NOMO-1 (cell line): ENCODE data around the gene INPP5A.

Experiments used
- DNase-seq, 2 experiments: peaks; one replicate each; lab custom pipeline; 2025; ENCODE audit not compliant: unreplicated experiment in 2 of 2; lab: John Stamatoyannopoulos, UW

INPP5A gene

DNA sequence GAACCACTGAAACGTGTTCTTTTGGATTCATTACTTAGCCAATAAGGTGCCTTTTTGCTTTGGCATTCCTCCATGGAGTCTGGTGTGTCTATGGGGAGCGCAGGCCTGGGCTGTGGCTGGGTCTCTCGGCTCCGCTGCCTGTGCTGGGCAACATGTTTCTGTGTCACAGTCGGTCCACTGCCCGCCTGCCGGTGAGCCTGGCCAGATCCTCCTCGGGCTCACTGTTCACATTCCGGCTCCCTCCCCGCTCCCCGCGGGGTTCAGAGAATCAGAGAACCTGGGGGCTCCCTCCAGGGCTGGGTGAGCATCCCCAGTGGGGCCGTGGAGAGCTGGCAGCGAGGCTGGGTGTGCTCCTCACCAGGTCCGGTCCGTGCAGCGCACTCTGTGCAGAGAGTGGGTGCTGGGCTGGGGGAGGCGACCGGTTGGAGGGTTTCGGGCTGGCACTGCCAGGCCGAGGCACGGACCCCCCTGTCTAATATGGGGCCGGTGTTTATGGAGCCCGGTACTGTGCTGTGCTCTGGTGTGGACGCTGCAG, 70.4 kb downstream of the INPP5A start:
- no peak for DNase-seq

DNA sequence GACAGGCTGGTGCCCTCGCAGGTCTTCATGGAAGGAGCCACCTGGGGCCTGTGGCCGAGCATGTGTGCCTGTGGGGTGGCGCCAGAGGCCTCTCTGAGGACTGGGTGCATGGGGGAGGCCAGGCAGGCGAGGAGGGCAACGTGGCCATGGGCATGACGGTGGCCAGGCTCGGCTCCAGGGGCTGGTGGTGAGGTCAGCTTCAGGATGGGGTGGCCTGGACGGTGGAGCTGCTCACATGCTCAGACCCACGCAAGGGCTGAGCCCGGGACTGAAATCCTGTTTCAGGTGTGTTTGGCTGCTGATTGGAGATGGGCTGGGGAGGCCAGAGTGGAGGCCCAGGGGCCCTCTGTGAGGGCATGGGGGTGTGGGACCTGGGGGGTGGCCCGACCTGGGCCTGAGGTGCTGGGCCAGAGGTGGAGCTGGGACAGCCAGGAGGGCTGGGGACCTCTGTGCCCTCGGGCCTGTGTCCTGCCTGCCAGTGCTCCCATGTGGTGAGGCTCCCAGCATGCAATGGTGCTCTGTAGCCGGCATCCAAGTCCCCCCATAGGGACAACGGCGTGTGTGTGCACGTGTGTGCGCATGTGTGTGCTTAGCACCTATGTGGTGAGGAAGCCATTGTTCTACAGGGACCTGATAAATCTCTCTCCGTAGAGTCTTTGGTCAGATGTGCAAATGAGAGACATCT, 71.1 kb downstream of the INPP5A start:
- no peak for DNase-seq

DNA sequence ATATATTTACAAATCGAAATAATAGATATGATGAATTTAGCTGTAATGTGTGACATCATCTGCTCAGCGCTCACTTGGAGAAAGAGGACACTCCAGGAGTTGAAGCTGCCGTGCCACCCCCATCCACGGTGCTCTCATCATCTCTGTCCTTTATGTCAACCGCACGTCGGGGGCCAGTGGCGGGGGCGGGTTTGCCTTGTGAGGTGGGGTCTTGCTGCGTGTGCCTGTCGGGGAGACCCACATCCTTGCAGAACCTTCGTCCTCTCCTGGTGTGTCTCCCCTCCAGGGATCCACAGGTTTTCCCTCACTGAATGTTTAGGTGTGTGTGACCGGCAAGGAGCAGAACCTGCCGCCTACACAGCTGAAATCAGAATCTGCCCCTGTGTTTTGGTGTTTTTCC, 71.6 kb downstream of the INPP5A start:
- no peak for DNase-seq

DNA sequence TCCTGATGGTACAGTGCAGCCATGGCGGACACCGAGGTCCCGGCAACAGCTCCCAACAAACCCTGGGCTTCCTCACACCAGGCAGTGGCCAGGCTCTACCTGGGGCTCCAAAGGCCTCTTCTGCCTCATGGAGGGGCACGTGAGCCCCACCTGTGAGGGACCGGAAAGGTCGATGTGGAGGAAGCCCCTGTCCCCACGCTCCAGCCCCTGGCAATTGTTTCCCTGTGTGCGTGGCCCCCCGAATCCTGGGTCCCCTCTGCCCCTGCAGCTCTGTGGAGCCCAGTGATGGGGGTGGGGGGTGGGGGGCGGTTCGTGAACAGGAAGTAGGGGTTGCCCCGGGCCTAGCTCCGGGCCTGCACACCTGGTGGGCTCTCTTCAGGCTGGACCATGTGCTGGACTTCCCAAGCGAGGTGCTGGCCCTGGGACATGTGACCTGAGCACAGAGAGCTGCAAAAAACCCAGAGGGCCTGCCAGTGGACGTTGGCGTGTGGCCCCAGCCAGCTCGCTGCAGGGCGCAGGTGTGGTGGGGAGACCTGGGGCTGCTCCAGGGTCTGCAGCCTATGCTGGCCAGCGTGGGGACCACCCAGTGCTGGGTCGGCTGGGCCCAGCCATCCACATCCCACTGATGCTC, 72.6 kb downstream of the INPP5A start:
- no peak for DNase-seq

DNA sequence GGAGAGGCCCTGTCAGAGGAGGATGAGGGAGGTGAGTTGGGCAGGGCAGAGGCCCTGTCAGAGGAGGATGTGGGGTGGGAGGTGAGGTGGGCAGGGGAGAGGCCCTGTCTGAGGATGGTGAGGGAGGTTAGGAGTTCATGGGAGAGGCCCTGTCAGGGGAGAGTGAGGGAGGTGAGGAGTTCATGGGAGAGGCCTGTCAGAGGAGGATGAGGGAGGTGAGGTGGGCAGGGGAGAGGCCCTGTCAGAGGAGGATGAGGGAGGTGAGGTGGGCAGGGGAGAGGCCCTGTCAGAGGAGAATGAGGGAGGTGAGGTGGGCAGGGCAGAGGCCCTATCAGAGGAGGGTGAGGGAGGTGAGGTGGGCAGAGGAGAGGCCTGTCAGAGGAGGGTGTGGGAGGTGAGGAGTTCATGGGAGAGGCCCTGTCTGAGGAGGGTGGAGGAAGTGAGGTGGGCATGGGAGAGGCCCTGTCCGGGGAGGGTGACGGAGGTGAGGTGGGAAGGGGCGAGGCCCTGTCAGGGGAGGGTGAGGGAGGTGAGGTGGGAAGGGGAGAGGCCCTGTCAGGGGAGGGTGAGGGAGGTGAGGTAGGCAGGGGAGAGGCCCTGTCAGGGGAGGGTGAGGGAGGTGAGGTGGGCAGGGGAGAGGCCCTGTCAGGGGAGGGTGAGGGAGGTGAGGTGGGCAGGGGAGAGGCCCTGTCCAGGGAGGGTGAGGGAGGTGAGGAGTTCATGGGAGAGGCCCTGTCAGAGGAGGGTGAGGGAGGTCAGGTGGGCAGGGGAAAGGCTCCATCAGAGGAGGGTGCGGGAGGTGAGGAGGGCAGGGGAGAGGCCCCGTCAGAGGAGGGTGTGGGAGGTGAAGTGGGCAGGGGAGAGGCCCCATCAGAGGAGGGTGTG, 73.7 kb downstream of the INPP5A start:
- DNase-seq, result no peak

DNA sequence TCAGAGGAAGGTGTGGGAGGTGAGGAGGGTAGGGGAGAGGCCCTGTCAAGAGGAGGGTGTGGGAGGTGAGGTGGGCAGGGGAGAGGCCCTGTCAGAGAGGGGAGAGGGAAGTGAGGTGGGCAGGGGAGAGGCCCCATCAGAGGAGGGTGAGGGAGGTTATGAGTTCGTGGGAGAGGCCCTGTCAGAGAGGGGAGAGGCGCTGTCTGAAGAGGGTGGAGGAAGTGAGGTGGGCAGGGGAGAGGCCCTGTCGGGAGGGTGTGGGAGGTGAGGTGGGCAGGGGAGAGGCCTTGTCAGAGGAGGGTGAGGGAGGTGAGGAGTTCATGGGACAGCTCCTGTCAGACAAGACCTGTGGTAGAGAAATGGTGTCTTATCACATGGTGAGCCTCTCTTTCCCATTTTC, 74.4 kb downstream of the INPP5A start:
- no peak for DNase-seq

DNA sequence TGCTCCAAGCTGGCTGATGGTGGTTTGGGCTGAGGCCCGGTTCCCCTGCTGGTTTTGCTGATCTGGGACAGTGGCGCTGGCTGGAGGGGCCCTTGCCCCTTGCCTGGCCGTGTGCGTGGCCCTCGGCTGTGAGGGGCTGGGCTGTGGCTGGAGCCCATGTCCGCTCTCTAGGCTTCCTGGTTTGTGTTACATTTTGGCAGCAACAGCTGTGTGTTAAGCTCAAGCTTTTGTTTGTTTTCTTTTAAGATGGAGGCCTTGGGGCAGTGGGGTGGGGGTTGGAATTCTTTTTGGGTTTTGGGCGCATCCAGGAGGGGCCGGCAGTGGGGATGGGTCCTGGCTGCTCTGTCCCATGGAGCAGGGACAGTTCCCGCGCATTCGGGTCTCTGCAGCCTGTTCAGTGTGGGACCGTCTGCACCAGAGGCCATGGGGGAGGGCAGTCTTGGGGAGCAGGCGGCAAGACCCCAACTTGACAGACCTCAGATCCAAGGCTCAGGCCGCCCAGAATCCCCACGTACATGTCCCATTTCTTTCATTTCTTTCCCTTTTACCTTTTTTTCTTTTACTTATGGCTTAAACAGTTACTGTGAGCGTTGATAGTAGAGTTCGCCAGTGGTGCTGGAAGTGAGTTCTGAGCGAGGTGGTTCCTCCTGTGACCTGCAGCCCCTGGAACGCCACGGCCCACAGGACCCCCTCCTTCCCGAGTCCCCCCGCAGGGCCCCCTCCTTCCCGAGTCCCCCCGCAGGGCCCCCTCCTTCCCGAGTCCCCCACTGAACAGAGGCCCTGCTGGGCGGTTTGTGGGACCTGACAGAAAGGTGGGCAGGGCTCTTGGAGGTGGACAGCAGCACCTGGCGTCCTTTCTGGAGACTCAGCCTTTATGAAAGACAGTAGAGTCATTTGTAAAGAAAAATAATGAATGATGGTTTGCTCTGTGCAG, 75.3 kb downstream of the INPP5A start:
- DNase-seq, result no peak

DNA sequence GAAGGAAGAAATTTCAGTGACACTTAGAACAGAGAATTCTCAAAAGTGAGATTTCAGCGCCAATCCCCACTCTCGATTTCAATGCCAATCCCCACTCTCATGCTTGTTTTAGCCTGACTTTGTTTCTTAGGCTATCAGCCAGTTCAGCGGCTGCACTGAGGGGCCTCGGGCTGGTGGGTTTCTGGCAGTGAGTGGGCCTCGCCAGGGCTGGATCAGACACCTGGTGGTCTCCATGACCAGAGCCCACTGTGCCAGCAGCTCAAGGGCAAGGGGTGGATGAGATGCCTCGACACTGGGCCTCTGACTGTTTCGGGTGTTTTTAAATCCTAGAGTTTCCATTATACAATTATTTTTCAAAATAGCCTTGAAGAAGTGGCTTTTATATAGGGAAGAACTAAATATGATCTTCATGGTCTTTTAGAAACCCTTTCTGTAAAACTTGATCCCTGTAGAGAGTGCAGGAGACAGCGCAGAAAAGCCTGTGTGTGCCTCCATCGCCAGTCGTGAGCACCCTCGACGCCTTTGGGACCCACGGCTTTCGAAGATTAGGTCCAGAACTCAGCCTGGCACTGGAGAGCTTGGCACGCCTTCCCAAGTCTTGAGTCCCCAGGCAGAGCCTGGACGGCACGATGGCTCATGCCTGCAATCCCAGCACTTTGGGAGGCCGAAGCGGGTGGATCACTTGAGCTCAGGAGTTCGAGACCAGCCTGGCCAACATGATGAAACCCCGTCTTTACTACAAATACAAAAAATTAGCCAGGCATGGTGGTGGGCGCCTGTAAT, 76.2 kb downstream of the INPP5A start:
- no peak for DNase-seq

DNA sequence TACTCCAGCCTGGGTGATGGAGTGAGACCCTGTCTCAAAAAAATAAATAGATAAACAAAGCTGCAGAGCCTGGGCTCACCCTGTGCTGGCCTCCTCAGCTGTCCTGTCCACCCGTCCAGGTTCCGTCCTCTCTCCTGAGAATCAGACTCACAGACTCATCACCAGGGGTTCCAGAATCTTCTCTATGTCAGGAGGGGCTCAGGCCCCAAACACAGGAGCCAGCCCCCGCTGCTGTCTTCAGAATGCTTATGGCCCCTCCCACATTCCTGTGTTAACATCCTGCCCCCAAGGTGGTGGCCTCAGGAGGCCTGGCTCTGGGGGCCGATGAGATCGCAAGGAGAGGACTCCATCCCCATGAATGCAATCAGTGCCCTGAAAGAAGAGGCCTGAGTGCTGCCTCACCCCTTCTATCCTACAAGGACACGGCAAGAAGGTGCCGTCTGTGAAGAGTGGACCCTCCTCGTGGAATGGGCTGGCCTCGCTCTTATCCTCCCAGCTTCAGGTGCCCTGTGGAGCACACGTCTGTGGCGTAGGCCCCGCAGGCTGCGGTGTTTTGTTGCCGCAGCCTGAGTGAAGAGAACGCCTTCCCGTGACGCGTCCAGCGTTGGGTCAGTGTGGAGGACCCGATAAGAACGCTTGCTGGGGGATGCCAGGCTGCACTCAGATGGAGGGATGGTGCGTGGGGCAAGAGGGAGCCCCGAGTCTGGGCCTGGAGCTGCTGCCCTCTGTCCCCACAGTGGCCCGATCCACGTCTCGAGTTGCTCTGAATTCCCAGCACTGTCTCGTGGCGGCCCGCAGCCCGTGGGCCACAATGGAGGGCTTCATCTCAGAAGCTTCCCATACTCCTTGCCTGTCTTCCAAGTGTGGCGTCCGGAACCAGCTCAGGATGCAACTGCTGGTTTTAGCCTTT, 77.1 kb downstream of the INPP5A start:
- no peak for DNase-seq

- DNase-seq, result no peak
These were observed 78.0 kb downstream of the INPP5A start for GRCh38 chr10:132615341-132616169.

DNA sequence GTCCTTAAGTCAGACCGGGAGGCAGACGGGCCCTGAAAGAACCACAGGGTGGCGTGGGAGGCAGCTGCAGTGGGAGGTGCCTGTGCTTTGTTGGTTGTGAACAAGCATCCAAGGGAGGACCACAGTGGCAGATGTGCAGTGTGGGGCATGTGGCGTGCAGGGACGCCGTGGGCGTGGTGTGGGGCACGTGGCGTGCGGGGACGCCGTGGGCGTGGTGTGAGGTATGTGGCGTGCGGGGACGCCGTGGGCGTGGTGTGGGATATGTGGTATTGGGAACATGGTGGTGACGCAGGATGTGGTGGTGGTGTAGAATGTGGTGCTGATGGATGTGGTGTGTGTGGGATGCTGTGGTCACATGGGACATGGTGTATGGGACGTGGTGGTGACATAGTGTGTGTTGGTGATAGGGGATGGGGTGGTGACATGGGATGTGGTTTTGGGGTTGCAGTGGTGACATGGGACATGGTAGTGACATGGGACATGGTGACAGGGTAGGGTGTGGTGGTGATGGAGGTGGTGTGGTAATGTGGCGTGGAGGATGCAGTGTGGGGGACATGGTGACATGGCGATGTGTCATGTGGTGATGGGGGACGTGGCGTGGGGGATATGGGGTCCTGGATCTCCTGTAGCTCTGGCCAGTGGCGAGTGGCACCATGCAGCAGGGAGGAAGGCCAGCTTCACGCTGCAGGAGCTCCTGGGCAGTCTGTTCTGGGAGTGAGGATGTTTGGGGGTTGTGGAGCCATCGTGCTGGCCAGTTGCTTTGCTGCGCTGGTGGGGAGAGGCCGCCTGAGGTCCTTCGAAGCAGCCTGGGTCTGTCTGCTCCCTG, 78.8 kb downstream of the INPP5A start:
- DNase-seq, result no peak

GRCh38 chr10:132616996-132617736, 79.6 kb downstream of the INPP5A start:
- no peak for DNase-seq

DNA sequence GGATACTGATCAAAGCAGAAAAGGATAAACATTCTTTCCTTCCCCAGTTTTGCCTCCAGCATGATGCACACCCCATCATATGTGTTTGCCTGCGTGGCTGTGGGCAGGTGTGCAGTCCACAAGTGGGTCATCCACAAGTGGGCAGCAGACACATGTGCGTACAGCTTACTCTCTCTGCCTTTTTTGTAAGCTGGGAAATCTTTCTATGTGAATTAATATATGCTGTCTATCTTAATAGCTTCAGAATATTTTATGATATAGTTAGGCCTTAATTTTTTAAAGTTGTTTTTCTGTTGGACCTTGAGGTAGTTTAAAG, 80.1 kb downstream of the INPP5A start:
- DNase-seq, result no peak

- no peak for DNase-seq
These were observed 80.8 kb downstream of the INPP5A start for GRCh38 chr10:132618158-132618919.

DNA sequence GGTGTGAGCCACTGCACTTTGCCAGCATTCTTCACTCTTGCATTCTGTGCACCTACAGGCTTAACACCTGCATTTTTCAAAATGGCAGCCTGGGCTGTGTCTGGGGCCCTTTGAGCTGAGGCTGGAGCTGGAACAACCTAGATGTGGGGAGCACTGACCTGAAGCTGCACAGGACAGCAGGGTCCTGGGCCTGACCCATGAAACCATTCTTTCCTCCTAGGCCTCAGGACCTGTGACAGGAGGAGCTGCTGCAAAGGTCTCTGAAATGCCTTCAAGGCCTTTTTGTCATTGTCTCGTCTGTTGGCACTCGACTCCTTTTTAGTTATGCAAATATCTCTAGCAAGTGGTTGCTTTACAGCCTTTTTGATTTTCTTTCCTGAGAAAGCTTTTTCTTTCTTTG, 82.3 kb downstream of the INPP5A start:
- DNase-seq, result no peak
